Epidermal melanocyte (primary cell): Measurements from ENCODE around the gene SPDYE1.

Experiments used
- DNase-seq: peaks from one replicate; pipeline ENCODE4 v3.0.0; 2011; ENCODE audit warnings: low spot score; ENCODE audit not compliant: insufficient read length

Gene SPDYE1

GRCh38 chr7:44043902-44044301 is 46.2 kb downstream of the SPDYE1 start:
- no peak for DNase-seq

GRCh38 chr7:44044315-44045225 is 46.9 kb downstream of the SPDYE1 start, which contains the start of gene DBNL:
Gene DBNL (plus strand): TSS chr7:44044702. CDS start chr7:44044738, 36 bp downstream.
- DNase-seq, result peak; percentile 93

GRCh38 chr7:44045226-44046014 is 47.7 kb downstream of the SPDYE1 start:
- DNase-seq, result peak; percentile 36

GRCh38 chr7:44046321-44047061 is 48.8 kb downstream of the SPDYE1 start:
- no peak for DNase-seq

GRCh38 chr7:44048031-44048795 is 50.5 kb downstream of the SPDYE1 start:
- DNase-seq, result no peak

GRCh38 chr7:44050121-44050914 is 52.6 kb downstream of the SPDYE1 start:
- DNase-seq, result no peak

- no peak for DNase-seq
Measured at GRCh38 chr7:44050915-44051560, 53.3 kb downstream of the SPDYE1 start.

GRCh38 chr7:44051611-44052220 is 54.0 kb downstream of the SPDYE1 start:
- no peak for DNase-seq

- no peak for DNase-seq
Measured at GRCh38 chr7:44052771-44053365, 55.2 kb downstream of the SPDYE1 start.

GRCh38 chr7:44056681-44057080 is 59.0 kb downstream of the SPDYE1 start:
- no peak for DNase-seq

GRCh38 chr7:44057181-44057848 is 59.6 kb downstream of the SPDYE1 start:
- DNase-seq, result no peak

- no peak for DNase-seq
Measured at GRCh38 chr7:44057849-44058758, 60.4 kb downstream of the SPDYE1 start.

GRCh38 chr7:44058759-44059218 is 61.1 kb downstream of the SPDYE1 start:
- no peak for DNase-seq

GRCh38 chr7:44059219-44060090 is 61.8 kb downstream of the SPDYE1 start:
- no peak for DNase-seq
